Mesodermal cell (in vitro differentiated cells): ENCODE data around the gene DNM3.

Experiments used
- H3K27ac ChIP-seq: 2 replicates; pipeline ENCODE4 v1.7.0; 2013; ENCODE audit warnings: mild to moderate bottlenecking, low read depth, low read length, moderate library complexity; ENCODE audit not compliant: severe bottlenecking
- H3K36me3 ChIP-seq: 2 replicates; pipeline ENCODE4 v1.7.1; 2013; ENCODE audit warnings: mild to moderate bottlenecking, low read length, moderate library complexity; ENCODE audit not compliant: control insufficient read depth, insufficient read depth
- H3K4me1 ChIP-seq: one replicate; pipeline ENCODE4 v1.7.1; 2013; ENCODE audit warnings: mild to moderate bottlenecking, low read length; ENCODE audit not compliant: insufficient read depth, control insufficient read depth, poor library complexity, severe bottlenecking
- H3K4me3 ChIP-seq: 2 replicates; pipeline ENCODE4 v1.7.0; 2013; ENCODE audit warnings: low read length, control low read depth, mild to moderate bottlenecking; ENCODE audit not compliant: insufficient read depth, poor library complexity, severe bottlenecking; ENCODE audit errors: extremely low read depth
- H3K9me3 ChIP-seq: 2 replicates; pipeline ENCODE4 v1.7.1; 2013; ENCODE audit warnings: mild to moderate bottlenecking, low read length, moderate library complexity; ENCODE audit not compliant: control insufficient read depth
- WGBS, 2 experiments: methylation state at CpG; one replicate each; pipeline ENCODE4 v1.1.5; 2013; ENCODE audit warnings: missing lambda C conversion rate in 2 of 2; ENCODE audit not compliant: insufficient coverage in 2 of 2; 5-methylcytosine and 5-hydroxymethylcytosine counted together

Gene DNM3

GRCh38 chr1:171995573-171995972 is 154.3 kb downstream of the DNM3 start:
- WGBS, 2 experiments: no CpG with 5 or more reads among the region's 3 CpGs
- Histone ChIP-seq H3K27ac (no peak overlapping the region), H3K9me3 (no peaks in the 10 kb centered on the region), H3K4me1 (peaks cover 11% of the 10 kb centered on the region), H3K36me3 (no peaks in the 10 kb centered on the region), H3K4me3 (no peak overlapping the region)

GRCh38 chr1:171997936-171998335 is 156.6 kb downstream of the DNM3 start:
- Histone ChIP-seq H3K9me3 (no peaks in the 10 kb centered on the region), H3K27ac (no peak overlapping the region), H3K4me3 (no peak overlapping the region), H3K4me1 (peaks cover 11% of the 10 kb centered on the region), H3K36me3 (no peaks in the 10 kb centered on the region)
- no CpG with 5 or more reads among the region's 1 CpG for WGBS, 2 experiments

- H3K4me1 ChIP-seq: peaks cover 11% of the 10 kb centered on the region
- H3K9me3 ChIP-seq: no peaks in the 10 kb centered on the region
- no peaks in the 10 kb centered on the region for H3K36me3 ChIP-seq
- H3K27ac ChIP-seq: no peak overlapping the region
- WGBS, 2 experiments: 92 to 100% methylated on average over 2 of the region's 2 CpGs
- H3K4me3 ChIP-seq: no peak overlapping the region
Observed at GRCh38 chr1:171998711-171999110, 157.4 kb downstream of the DNM3 start.

- 89 to 93% methylated on average over 2 of the region's 2 CpGs for WGBS, 2 experiments
- no peak overlapping the region for H3K27ac ChIP-seq
- H3K4me3 ChIP-seq: no peak overlapping the region
- peaks cover 11% of the 10 kb centered on the region for H3K4me1 ChIP-seq
- H3K9me3 ChIP-seq: no peaks in the 10 kb centered on the region
- H3K36me3 ChIP-seq: no peaks in the 10 kb centered on the region
Observed at GRCh38 chr1:171999756-172000155, 158.5 kb downstream of the DNM3 start.

GRCh38 chr1:172001288-172001687 is 160.0 kb downstream of the DNM3 start:
- 90 to 100% methylated on average over 1 to 2 of the region's 3 CpGs for WGBS, 2 experiments
- no peaks in the 10 kb centered on the region for H3K36me3 ChIP-seq
- no peak overlapping the region for H3K4me3 ChIP-seq

GRCh38 chr1:172002725-172003345 is 161.5 kb downstream of the DNM3 start:
- Histone ChIP-seq H3K4me1 (peaks cover 11% of the 10 kb centered on the region), H3K4me3 (no peak overlapping the region), H3K9me3 (no peaks in the 10 kb centered on the region), H3K36me3 (no peaks in the 10 kb centered on the region), H3K27ac (no peak overlapping the region)
- 0% methylated on average over 2 of the region's 3 CpGs; no CpG with 5 or more reads in 1 of the 2 experiments for WGBS, 2 experiments

More at GRCh38 chr1:172001288-172001687, 160.0 kb downstream of the DNM3 start:
- no peaks in the 10 kb centered on the region for H3K9me3 ChIP-seq
- H3K27ac ChIP-seq: no peak overlapping the region
- peaks cover 11% of the 10 kb centered on the region for H3K4me1 ChIP-seq

- WGBS, 2 experiments: 100% methylated on average over 3 of the region's 3 CpGs
- no peak overlapping the region for H3K27ac ChIP-seq
Observed at GRCh38 chr1:172003766-172004530, 162.7 kb downstream of the DNM3 start.

GRCh38 chr1:172004671-172005070 is 163.4 kb downstream of the DNM3 start:
- Histone ChIP-seq H3K4me3 (no peak overlapping the region), H3K9me3 (no peaks in the 10 kb centered on the region), H3K27ac (no peak overlapping the region), H3K36me3 (no peaks in the 10 kb centered on the region), H3K4me1 (peaks cover 4% of the 10 kb centered on the region)

More at GRCh38 chr1:172003766-172004530, 162.7 kb downstream of the DNM3 start:
- no peaks in the 10 kb centered on the region for H3K36me3 ChIP-seq
- peaks cover 11% of the 10 kb centered on the region for H3K4me1 ChIP-seq
- H3K4me3 ChIP-seq: no peak overlapping the region
- no peaks in the 10 kb centered on the region for H3K9me3 ChIP-seq

GRCh38 chr1:172005856-172006255 is 164.6 kb downstream of the DNM3 start:
- no peak overlapping the region for H3K27ac ChIP-seq

GRCh38 chr1:172006660-172007059 is 165.4 kb downstream of the DNM3 start:
- no peaks in the 10 kb centered on the region for H3K4me1 ChIP-seq
- H3K4me3 ChIP-seq: no peak overlapping the region
- no peak overlapping the region for H3K27ac ChIP-seq
- no peaks in the 10 kb centered on the region for H3K36me3 ChIP-seq
- peaks cover 5% of the 10 kb centered on the region for H3K9me3 ChIP-seq

More at GRCh38 chr1:172005856-172006255, 164.6 kb downstream of the DNM3 start:
- no peak overlapping the region for H3K4me3 ChIP-seq
- WGBS, 2 experiments: no CpG with 5 or more reads among the region's 1 CpG
- H3K36me3 ChIP-seq: no peaks in the 10 kb centered on the region
- no peaks in the 10 kb centered on the region for H3K4me1 ChIP-seq
- H3K9me3 ChIP-seq: no peaks in the 10 kb centered on the region

- H3K4me1 ChIP-seq: no peaks in the 10 kb centered on the region
- no peaks in the 10 kb centered on the region for H3K36me3 ChIP-seq
- H3K9me3 ChIP-seq: no peaks in the 10 kb centered on the region
- WGBS, 2 experiments: 100% methylated on average over 1 of the region's 1 CpG; no CpG with 5 or more reads in 1 of the 2 experiments
- no peak overlapping the region for H3K4me3 ChIP-seq
- H3K27ac ChIP-seq: no peak overlapping the region
Observed at GRCh38 chr1:172018727-172019311, 177.5 kb downstream of the DNM3 start.
